Suprapubic skin (tissue), 3 donors: ENCODE measurements around the gene OR52K2.

ENCODE experiments used
- POLR2AphosphoS5 ChIP-seq, 3 donors: sonication (generic); formaldehyde crosslinking; IDR thresholded peaks; one replicate each; pipeline ENCODE4 v1.6.1; 2017; ENCODE audit warnings: antibody characterized with exemption in 3 of 3
- TF ChIP-seq, protein P1 (sequence below), 2 donors: fragments of 200-600 bp in 1 of 2; fragments of 450-650 bp in 1 of 2; sonication (generic) in 1 of 2; IDR thresholded peaks; one replicate each; pipeline ENCODE4 v1.5.1; 2016 to 2019; ENCODE audit warnings: antibody characterized with exemption in 2 of 2, mild to moderate bottlenecking in 1 of 2, moderate library complexity in 1 of 2

DNA sequence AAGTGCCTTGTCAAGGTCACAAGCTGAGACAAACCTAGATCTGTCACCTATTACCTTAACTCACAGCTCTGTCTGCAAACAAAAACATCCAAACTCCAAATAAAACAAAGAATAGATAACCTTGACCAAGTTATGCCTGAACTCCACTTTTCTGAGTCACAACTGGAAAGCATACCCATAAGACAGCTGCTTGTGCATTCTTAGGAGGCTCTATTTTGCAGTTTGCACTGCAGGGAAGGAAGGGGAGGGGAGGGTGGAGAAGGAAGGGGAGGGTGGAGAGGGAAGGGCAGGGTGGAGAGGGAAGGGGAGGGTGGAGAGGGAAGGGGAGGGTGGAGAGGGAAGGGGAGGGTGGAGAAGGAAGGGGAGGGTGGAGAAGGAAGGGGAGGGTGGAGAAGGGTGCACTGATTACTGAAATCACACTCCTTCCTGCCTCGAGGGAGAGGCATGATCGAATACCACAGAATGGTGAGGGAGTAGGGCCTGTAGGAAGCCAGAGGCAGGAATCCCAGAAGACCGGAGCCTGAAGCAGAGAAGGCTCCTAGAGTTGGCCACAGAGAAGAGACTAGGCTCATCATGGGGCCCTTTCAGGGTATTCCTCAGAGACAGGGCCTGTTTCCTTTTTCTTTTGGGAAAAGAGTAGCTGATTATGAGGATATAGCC, 5.7 kb upstream of the OR52K2 start:
- TF ChIP-seq, protein P1, sequence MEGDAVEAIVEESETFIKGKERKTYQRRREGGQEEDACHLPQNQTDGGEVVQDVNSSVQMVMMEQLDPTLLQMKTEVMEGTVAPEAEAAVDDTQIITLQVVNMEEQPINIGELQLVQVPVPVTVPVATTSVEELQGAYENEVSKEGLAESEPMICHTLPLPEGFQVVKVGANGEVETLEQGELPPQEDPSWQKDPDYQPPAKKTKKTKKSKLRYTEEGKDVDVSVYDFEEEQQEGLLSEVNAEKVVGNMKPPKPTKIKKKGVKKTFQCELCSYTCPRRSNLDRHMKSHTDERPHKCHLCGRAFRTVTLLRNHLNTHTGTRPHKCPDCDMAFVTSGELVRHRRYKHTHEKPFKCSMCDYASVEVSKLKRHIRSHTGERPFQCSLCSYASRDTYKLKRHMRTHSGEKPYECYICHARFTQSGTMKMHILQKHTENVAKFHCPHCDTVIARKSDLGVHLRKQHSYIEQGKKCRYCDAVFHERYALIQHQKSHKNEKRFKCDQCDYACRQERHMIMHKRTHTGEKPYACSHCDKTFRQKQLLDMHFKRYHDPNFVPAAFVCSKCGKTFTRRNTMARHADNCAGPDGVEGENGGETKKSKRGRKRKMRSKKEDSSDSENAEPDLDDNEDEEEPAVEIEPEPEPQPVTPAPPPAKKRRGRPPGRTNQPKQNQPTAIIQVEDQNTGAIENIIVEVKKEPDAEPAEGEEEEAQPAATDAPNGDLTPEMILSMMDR (IDR thresholded peaks at IDR 0.05) = no peak
- no peak for TF ChIP-seq POLR2AphosphoS5 (IDR thresholded peaks at IDR 0.05)
